K562 (cell line): ENCODE measurements around the gene MDFIC. TPM values are rescaled to one million over a fixed set of nuclear protein-coding genes. Genes with fewer than 3 reads are reported as not detected.

Experiments
- ATAC-seq: fragments of 200-7000 bp; cut with Tn5 transposase; 3 replicates; pipeline ENCODE4 v1.9.1; 2020; ENCODE audit warnings: moderate library complexity
- BruUV-seq: library from RNA; stranded (reverse); fragments of 400-500 nt; replicated peaks from 2 replicates; lab custom pipeline; 2021; lab: Mats Ljungman, UMichigan
- CTCF ChIA-PET: fragments of 300-600 bp; formaldehyde crosslinking; extraction: SDS; loops from one replicate; lab custom pipeline; 2021; ENCODE audit warnings: low intra/inter-chr PET ratio; lab: Yijun Ruan, JAX
- POLR2A ChIA-PET: fragments of 300-600, 350-650 bp; sonication (Branson Sonifier 250); formaldehyde crosslinking; extraction: SDS; loops from one replicate; lab custom pipeline; 2021; ENCODE audit warnings: antibody characterized with exemption, inconsistent platforms; lab: Yijun Ruan, JAX
- DNase-seq, 4 experiments: peaks; one replicate each; pipeline versions ENCODE4 v3.0.0 to v3.0.0-alpha.2; 2011 to 2018; ENCODE audit warnings: low spot score in 3 of 4, mixed read lengths in 3 of 4; ENCODE audit errors: extremely low read depth in 1 of 4
- FAIRE-seq: peaks from 2 replicates; lab custom pipeline; 2011; peaks lifted over from hg19 to GRCh38; lab: Jason Lieb, UNC
- H2AFZ ChIP-seq: 2 replicates; pipeline ENCODE4 v1.6.0; 2011; ENCODE audit warnings: low read depth, low read length, control low read depth, inconsistent platforms
- H3K27ac ChIP-seq: fragments of 200-600 bp; 3 replicates; pipeline ENCODE4 v1.8.0; 2011; ENCODE audit warnings: low read depth, mild to moderate bottlenecking, control low read depth, inconsistent platforms, low read length, moderate library complexity, mixed read lengths; ENCODE audit errors: extremely low read depth
- H3K27me3 ChIP-seq, 2 experiments: fragments of 300-600 bp in 1 of 2; 2 replicates in 1 of 2; 3 replicates in 1 of 2; pipeline versions ENCODE4 v1.6.0 to v1.8.0; 2011; ENCODE audit warnings: inconsistent platforms in 2 of 2, low read length in 2 of 2, mild to moderate bottlenecking in 1 of 2, mixed read lengths in 1 of 2, moderate library complexity in 1 of 2; ENCODE audit not compliant: control insufficient read depth in 2 of 2, insufficient read depth in 2 of 2
- H3K36me3 ChIP-seq: fragments of 300-600 bp; 3 replicates; pipeline ENCODE4 v1.8.0; 2011; ENCODE audit warnings: mild to moderate bottlenecking, low read length, inconsistent platforms; ENCODE audit not compliant: control insufficient read depth, insufficient read depth
- H3K4me1 ChIP-seq, 2 experiments: fragments of 200-600 bp in 1 of 2; replicated peaks in 1 of 2; 2 replicates in 1 of 2; 3 replicates in 1 of 2; pipeline versions ENCODE4 v1.5.1 to v1.8.0; 2011; ENCODE audit warnings: inconsistent platforms in 2 of 2, low read length in 2 of 2, mild to moderate bottlenecking in 1 of 2, mixed read lengths in 1 of 2, moderate library complexity in 1 of 2; ENCODE audit not compliant: control insufficient read depth in 2 of 2, insufficient read depth in 2 of 2
- H3K4me2 ChIP-seq: 2 replicates; pipeline ENCODE4 v1.6.1; 2011; ENCODE audit warnings: low read length, control low read depth, inconsistent platforms, mixed read lengths; ENCODE audit not compliant: insufficient read depth
- H3K4me3 ChIP-seq: fragments of 200-600 bp; sonication (generic), shearing (Covaris generic); 2 replicates; pipeline ENCODE4 v1.5.1; 2016; ENCODE audit warnings: control low read depth, inconsistent platforms
- H3K79me2 ChIP-seq: fragments of 200-600 bp; 3 replicates; pipeline ENCODE4 v1.8.0; 2011; ENCODE audit warnings: low read length, inconsistent platforms; ENCODE audit not compliant: control insufficient read depth, insufficient read depth
- H3K9ac ChIP-seq, 2 experiments: 2 replicates each; pipeline versions ENCODE4 v1.6.0 to v1.6.1; 2011; ENCODE audit warnings: low read depth in 2 of 2, low read length in 2 of 2, control low read depth in 1 of 2, inconsistent platforms in 1 of 2, mild to moderate bottlenecking in 1 of 2, mixed read lengths in 1 of 2; ENCODE audit not compliant: insufficient read depth in 1 of 2
- H3K9me1 ChIP-seq: one replicate; pipeline ENCODE4 v1.6.0; 2011; ENCODE audit warnings: inconsistent platforms, mild to moderate bottlenecking, low read length, moderate library complexity; ENCODE audit not compliant: control insufficient read depth, insufficient read depth
- H3K9me3 ChIP-seq: replicated peaks from 2 replicates; pipeline ENCODE4 v1.5.1; 2011; ENCODE audit warnings: low read depth, low read length, inconsistent platforms; ENCODE audit not compliant: control insufficient read depth, insufficient read depth
- H4K20me1 ChIP-seq: replicated peaks from 2 replicates; pipeline ENCODE4 v1.6.1; 2011; ENCODE audit warnings: low read length, inconsistent platforms, mixed read lengths; ENCODE audit not compliant: control insufficient read depth, insufficient read depth
- CBX3 ChIP-seq, 2 experiments: IDR thresholded peaks; 1 replicate in 1 of 2; 2 replicates in 1 of 2; pipeline ENCODE4 v1.6.1; 2012; ENCODE audit warnings: inconsistent platforms in 2 of 2, low read length in 2 of 2, borderline replicate concordance in 1 of 2, control low read depth in 1 of 2
- CREB3 ChIP-seq: fragments of 450-650 bp; conservative IDR thresholded peaks from 2 replicates; pipeline ENCODE4 v1.6.1; 2016; ENCODE audit warnings: missing genetic modification characterization, low read depth, mild to moderate bottlenecking, missing compliant biosample characterization, moderate library complexity
- ELF2 ChIP-seq: fragments of 250-450 bp; sonication (Bioruptor Pico); IDR thresholded peaks from 2 replicates; pipeline ENCODE4 v1.5.0; 2021; ENCODE audit warnings: mild to moderate bottlenecking
- PHB ChIP-seq: fragments of 250-450 bp; sonication (Bioruptor Pico); IDR thresholded peaks from 2 replicates; pipeline ENCODE4 v1.5.0; 2021
- TARDBP ChIP-seq: fragments of 450-650 bp; IDR thresholded peaks from 2 replicates; pipeline ENCODE4 v1.6.1; 2016
- TGIF2 ChIP-seq: sonication (generic); formaldehyde crosslinking; IDR thresholded peaks from 2 replicates; pipeline ENCODE4 v1.8.1; 2022; ENCODE audit warnings: mild to moderate bottlenecking, missing genetic modification reagents, moderate library complexity
- WGBS: fragments of 100-300 bp; shearing (Covaris generic); methylation state at CpG from one replicate; pipeline ENCODE4 v1.1.6; 2016; ENCODE audit warnings: low coverage, mixed read lengths; ENCODE audit not compliant: insufficient coverage; ENCODE audit errors: missing lambda C conversion rate; 5-methylcytosine and 5-hydroxymethylcytosine counted together
- in situ Hi-C: fragments of 300-500 bp; cut with MboI; formaldehyde crosslinking; loops from 4 replicates; pipeline ENCODE4 v1.15.0; 2018; ENCODE audit warnings: inconsistent platforms, mixed read lengths
- intact Hi-C: fragments of 100-400 bp; cut with micrococcal nuclease; formaldehyde crosslinking; loops from 2 replicates; pipeline ENCODE4 v1.14.2; 2022
- polyA plus RNA-seq, 8 experiments: library from polyadenylated mRNA; depleted of rRNA in 4 of 8; stranded (reverse) in 5 of 8; unstranded in 3 of 8; fragments of >200 nt; fragmentation: Nextera tagmentation in 2 of 8; fragmentation: Illumina TruSeq in 1 of 8; extraction: Ambion mirVana in 2 of 8; extraction: Trizol in 1 of 8; gene quantifications; 2 replicates each; pipeline versions ENCODE4 v1.2.1 to v1.2.3, GENCODE V29; 2011 to 2014; ENCODE audit warnings: inconsistent platforms in 1 of 8, missing spikeins in 1 of 8
- total RNA-seq, 7 experiments: library from RNA; depleted of rRNA in 6 of 7; stranded (reverse); fragments of >200 nt in 6 of 7; fragmentation: Illumina TruSeq in 2 of 7; extraction: Trizol in 2 of 7; gene quantifications; 2 replicates each; pipeline versions ENCODE4 v1.2.1 to v1.2.3, GENCODE V29; 2011 to 2021; ENCODE audit warnings: low replicate concordance in 1 of 7
- TF ChIP-seq, protein P1 (sequence below): fragments of 250-450 bp; sonication (Bioruptor Pico); IDR thresholded peaks from 2 replicates; pipeline ENCODE4 v1.4.0; 2020; ENCODE audit warnings: mild to moderate bottlenecking, moderate library complexity

MDFIC gene
- total and polyA plus RNA-seq, 9 of the 15 experiments (the other 6 are each of a cell fraction or from before 2014, with no cell fraction given), result 0.13 to 0.24 TPM; not detected in 7

DNA sequence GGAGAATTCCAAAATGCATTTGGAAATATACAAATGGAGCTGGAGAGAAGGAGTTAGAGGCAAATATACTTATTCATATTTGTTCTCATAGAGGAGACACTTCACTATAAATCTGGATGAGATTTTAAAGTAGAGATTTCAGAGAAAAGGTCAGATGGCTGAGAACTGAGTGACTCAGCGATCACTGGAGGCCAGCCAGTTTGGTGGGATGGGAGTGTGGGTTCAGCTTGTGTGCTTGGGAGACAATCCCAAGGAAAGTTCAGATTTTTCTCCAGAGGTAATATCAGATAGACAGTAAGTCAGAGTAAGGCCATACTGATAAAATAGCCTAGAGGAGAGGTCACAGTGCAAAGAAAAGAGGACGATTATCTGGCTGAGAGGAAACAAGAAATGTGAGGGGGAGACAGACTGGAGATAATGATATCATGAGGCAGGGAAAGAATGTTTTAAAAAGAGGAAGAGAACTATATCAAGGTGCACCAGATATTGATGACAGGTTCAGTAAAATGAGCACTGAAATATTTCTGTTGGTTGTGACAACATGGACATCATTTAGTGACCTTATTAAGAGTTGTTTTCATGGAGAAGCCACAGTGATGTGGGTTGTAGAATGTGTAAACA lies 67.0 kb downstream of the MDFIC start:
- no peaks in the 10 kb centered on the region for H3K36me3 ChIP-seq
- H3K79me2 ChIP-seq, result no peaks in the 10 kb centered on the region
- H3K4me1 ChIP-seq, result no peaks in the 10 kb centered on the region
- FAIRE-seq (no peak), ATAC-seq (no peak), DNase-seq (no peak)
- H2AFZ ChIP-seq, result no peak overlapping the region
- no TSS peak for BruUV-seq
- H4K20me1 ChIP-seq, result no peaks in the 10 kb centered on the region
- WGBS, result 0% methylated on average over 2 of the region's 2 CpGs
- TF ChIP-seq, protein P1, sequence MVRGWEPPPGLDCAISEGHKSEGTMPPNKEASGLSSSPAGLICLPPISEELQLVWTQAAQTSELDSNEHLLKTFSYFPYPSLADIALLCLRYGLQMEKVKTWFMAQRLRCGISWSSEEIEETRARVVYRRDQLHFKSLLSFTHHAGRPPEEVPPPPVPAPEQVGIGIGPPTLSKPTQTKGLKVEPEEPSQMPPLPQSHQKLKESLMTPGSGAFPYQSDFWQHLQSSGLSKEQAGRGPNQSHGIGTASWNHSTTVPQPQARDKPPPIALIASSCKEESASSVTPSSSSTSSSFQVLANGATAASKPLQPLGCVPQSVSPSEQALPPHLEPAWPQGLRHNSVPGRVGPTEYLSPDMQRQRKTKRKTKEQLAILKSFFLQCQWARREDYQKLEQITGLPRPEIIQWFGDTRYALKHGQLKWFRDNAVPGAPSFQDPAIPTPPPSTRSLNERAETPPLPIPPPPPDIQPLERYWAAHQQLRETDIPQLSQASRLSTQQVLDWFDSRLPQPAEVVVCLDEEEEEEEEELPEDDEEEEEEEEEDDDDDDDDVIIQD (CRISPR knock-in tag), result no peak
- TF ChIP-seq PHB (CRISPR knock-in tag) (no peak), CBX3 (IDR thresholded peaks at IDR 0.05; ENCODE audit: borderline replicate concordance in 1 of 2, low read length in 2 of 2) (no peak), TGIF2 (CRISPR knock-in tag) (no peak), TARDBP (no peak), CREB3 (no peak), ELF2 (CRISPR knock-in tag) (no peak)
- H3K9ac ChIP-seq, result no peak overlapping the region
- ChIA-PET POLR2A (no interaction called here), CTCF (no interaction called here)
- no peak overlapping the region for H3K4me3 ChIP-seq
- in situ Hi-C loops, result no loop called here
- no peaks in the 10 kb centered on the region for H3K27me3 ChIP-seq
- H3K9me1 ChIP-seq, result no peaks in the 10 kb centered on the region
- intact Hi-C loops, result no loop called here
- H3K9me3 ChIP-seq, result peaks cover 3% of the 10 kb centered on the region; the same call in 1 of the 2 replicates
- no peak overlapping the region for H3K4me2 ChIP-seq
- no peak overlapping the region for H3K27ac ChIP-seq
